ENCODE data around the gene SPDYE3.
"Not testable (repeated sequence)": the region's sequence is repeated elsewhere in the genome, so short reads cannot be mapped to it uniquely, and the experiment has no call there.

The SPDYE3 gene

DNA sequence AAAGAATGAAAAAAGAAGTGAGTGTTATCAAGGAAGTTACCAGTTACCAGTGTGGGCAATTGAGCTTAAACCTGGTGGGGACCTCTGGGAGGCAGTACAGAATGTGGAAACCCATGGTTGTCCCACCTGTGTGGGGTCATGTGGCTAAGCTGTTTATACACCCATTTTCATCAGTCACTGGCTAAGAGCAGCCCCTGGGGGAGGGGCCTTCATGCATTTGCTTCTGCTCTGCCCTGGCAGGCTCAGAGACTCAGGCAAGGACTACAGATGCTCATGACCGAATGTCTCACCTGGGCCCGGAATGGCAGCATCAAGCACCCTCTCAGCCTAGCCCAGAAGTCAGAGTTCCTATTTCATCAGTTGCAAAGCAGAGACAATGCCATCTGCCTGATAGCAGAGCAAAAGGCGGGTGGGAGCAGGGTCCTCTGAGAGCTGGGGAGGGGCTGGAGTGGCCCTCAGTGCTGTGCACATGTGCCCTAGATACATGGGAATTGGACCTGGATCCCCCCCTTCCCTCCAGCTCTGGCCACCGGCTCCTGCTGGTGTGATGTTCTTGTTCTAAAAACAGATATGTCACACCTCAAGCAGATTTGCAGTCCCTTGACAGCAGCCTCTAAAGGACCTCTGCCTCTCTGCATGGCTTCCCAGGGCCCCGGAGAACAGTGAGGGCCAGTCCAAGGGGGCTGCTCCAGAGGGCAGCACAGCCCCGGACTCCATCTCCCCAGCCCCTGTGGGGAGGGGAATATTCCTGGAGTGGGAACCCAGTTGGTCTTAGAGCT lies 20.1 kb upstream of the SPDYE3 start:
- DNase-seq (ENCODE audit: low spot score): not testable (repeated sequence)

DNA sequence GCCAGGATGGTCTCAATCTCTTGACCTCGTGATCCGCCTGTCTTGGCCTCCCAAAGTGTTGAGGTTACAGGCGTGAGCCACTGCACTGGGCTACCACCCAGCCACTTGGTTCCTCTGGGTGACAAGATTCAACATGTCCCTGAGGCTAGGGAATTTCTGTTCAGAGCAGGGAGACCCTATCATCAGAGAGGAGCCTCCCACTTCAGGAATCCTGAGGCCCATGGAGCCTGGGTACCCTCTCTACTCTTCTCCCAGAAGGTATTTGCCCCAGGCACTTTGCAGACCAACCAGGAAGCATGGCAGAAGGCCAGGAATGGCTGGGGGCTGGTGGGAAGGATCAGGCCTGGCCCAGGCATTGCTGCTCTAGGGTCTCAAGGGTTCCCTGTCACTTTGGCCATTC lies 19.2 kb upstream of the SPDYE3 start:
- DNase-seq (ENCODE audit: low spot score): not testable (repeated sequence)

DNA sequence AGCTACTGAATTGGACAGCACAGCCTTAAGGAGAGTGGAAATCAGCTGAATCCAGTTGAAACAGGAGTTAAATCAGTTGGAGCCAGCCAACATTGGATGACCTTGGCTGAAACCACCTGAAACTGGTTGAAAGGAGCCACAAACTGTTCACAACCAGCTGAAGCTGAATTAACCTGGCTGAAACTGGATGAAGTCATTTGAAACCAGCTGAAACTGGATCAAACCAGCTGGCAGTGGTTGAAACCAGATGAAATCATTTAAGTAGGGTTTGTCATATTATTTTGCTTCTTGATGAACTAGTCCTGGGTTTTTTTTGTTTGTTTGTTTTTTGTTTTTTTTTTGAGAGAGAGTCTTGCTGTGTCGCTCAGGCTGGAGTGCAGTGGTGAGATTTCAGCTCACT lies 15.3 kb upstream of the SPDYE3 start:
- not testable (repeated sequence) for DNase-seq (ENCODE audit: low spot score)

DNA sequence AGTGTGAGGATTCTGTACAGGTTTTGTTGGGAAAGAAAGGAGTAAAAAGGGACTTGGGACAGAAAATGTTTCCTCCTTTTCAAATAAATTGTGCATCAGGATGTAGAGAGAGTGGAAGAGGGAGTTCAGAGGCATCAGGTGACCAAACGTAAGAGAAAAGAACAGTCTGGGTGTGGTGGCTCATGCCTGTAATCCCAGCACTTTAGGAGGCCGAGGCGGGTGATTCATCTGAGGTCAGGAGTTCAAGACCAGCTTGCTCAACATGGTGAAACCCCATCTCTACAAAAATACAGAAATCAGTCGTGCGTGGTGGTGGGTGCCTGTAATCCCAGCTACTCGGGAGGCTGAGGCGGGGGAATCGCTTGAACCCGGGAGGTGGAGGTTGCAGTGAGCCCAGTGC lies 12.2 kb upstream of the SPDYE3 start:
- not testable (repeated sequence) for DNase-seq (ENCODE audit: low spot score)

DNA sequence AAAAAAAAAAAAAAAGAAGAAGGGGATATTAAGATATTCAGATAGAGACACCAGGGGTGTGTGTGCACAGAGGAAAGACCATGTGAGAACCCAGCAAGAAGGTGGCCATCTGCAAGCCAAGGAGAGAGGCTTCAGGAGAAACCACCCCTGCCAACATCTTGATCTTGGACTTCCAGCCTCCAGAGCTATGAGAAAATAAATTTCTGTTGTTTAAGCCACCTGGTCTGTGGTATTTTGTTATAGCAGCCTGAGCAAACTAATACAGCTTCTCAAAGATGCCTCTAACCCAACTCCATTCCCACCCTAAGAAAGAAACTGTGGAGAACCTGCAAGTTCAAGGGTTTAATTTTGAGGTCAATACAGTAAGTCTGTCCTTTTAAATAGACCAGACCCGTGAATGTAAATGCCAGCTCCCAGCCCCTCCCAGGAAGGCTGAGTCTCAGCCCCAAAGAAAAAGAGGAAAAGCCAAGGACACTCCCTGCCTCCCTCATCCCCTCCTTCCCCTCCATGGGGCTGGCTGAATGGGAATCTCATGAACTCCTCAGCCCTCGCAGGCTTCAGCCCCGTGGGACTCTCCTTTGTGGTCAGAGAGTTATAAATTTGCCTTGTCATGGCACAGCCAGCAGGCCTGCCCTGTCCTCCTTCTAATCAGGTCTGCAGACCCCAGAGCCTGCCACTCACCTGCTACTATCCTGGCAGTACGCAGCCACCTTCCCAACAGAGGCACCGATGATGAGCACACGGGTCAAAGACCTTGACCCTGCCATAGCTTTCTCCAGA lies 9.5 kb upstream of the SPDYE3 start:
- not testable (repeated sequence) for DNase-seq (ENCODE audit: low spot score)

DNA sequence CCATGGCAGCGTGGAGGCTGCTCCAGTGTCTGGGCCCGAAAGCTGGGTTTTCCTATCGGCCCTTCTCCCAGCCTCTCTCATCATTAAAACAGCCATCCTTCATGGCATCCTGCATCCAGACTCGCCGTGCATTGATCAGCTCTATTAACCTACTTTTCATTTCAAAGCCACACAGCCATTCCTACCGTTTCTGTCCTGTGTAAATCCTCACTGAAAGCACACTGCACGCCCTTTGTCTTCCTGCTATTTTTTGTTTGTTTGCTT lies 8.9 kb upstream of the SPDYE3 start:
- not testable (repeated sequence) for DNase-seq (ENCODE audit: low spot score)

DNA sequence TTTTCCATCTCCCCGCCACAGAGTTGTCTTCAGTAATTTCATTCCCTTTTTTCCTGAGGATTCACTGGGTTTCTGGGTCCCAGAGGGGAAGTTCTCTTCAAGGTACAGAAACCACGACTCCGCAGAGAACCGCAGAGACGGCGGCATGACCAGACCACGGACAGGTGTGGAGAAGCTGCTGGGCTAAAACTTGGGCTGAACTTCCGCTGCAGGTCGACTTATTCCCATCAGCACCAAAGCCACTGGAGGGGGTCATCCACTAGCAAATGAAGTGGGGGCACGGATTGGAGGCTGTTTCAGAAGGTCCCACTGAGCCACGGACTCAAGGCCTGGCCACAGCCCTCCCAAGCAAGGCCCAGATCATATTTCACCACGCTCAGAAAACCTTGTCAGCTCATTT lies 3.0 kb upstream of the SPDYE3 start:
- not testable (repeated sequence) for DNase-seq (ENCODE audit: low spot score)

DNA sequence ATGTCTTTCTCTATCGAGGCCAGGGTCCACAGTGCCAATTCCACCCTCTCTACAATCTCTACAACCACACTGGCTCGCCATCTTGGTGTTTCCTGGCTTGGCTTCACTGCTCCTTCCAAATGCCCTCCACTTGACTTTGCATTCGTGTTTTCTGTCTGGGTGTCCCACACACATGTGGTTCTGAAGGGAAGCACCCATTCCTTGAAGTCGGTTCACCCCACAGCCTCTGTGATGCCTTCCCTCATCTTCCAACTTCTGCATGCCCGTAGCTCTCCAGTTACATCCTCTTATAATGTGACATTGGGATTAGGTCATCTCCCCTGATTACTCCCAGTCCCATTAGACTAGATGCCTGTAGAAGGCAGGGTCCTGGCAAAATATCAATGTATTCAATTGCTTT lies 10.8 kb downstream of the SPDYE3 start:
- not testable (repeated sequence) for DNase-seq (ENCODE audit: low spot score)

DNA sequence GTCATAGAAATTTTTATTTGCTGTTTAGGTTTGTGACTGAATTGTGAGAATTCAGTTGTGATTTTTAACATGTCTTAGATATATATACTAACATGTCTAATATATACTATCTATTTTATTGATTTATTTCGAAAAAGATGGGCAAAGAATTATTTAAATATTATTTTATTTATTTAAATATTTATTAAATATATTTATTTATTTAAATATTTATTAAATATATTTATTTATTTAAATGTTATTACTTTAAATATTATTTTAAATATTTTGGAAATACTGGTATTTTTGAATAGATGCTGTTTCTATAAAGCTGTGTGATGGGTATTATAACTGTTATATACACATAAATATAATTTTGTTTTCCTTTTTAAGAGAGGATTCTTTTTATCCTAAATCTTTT lies 14.1 kb downstream of the SPDYE3 start:
- not testable (repeated sequence) for DNase-seq (ENCODE audit: low spot score)

DNA sequence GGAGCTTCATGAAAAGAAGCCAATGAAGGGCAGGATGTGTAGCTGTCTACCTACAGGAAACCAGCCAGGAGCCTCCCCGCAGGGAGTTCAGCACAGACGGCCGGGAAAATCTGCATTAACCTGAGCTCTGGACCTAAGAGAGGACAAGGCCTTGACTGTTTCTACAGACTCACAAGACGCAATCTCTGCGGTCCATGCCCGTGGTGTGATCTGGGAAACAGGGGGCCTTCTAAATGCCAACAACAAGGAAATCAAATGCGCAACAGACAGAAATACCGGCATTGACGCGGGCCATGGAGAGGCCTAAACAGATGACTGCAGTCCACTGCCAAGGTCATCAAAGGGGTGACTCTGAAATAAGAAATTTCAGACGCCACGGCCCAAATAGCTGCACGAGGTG lies 16.7 kb downstream of the SPDYE3 start:
- not testable (repeated sequence) for DNase-seq (ENCODE audit: low spot score)

DNA sequence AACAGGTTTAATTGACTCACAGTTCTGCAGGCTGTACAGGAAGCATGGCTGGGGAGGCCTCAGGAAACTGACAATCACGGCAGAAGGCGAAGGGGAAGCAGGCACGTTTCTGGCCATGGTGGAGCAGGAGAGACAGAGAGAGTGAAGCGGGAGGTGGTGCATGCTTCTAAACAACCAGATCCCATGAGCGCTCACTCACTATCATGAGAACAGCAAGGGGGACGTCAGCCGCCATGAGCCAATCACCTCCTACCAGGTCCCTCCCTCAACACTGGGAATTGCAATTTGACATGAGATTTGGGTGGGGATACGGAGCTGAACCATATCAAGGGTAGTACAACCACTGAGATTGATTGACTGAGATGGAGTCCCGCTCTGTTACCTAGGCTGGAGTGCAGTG lies 18.2 kb downstream of the SPDYE3 start:
- DNase-seq (ENCODE audit: low spot score): not testable (repeated sequence)

DNA sequence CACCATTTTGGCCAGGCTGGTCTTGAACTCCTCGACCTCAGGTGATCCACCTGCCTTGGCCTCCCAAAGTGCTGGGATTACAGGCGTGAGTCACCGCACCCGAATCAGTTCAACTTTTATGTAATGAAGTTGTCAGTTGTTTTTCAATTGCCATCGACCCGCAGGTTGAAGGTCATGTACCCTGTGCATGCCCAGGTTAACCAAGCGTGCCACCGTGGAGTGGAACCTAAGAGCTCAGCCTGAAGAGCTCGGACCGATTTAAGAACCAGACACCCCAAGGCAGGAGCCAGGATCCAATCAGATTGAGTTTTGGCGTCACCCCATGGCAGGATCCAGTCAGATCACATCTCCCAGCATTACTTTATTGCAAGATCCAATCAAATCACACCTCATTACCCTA lies 19.4 kb downstream of the SPDYE3 start:
- not testable (repeated sequence) for DNase-seq (ENCODE audit: low spot score)

DNA sequence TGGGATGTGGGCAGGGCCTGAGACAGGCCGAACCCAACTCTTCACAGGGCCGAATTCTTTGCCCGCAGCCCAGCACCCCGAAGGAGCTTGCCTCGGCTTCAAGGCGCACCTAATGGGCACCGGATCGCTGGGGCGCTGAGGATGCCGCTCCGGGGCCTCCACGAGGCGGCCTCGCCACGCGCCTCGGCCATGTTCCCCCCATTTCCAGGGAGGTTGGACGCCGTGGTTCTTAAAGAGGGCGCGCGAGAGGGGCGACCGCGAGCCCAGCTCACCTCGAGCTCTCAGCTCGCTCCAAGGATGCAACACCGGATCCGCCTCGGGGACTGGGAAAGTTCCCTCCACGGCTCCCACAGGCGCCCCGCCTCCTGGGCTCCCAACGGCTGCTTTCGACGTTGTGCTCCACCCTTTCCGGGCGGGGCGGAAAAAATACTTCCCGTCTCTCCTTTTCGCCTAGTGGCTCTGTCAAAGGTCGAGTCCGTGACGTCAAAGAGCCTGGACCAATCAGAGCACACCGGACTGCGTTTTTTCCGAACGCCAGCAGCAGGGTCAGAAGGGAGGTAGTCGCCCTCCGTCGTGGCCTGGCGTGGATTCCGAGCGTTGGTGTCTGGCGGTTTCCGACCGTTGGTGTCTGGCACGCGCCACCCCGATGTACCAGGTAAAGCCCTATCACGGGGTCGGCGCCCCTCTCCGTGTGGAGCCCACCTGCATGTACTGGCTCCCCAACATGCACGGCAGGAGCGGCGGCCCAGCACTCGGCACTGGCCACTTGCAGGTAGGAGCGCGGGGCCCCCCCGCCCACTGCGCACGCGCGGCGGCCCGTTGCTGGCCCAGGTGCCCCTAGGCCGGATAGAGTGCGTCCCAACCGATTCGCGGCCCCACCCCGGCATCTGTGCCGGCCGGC lies 28.3 kb downstream of the SPDYE3 start:
- DNase-seq (ENCODE audit: low spot score): peak; percentile 86

DNA sequence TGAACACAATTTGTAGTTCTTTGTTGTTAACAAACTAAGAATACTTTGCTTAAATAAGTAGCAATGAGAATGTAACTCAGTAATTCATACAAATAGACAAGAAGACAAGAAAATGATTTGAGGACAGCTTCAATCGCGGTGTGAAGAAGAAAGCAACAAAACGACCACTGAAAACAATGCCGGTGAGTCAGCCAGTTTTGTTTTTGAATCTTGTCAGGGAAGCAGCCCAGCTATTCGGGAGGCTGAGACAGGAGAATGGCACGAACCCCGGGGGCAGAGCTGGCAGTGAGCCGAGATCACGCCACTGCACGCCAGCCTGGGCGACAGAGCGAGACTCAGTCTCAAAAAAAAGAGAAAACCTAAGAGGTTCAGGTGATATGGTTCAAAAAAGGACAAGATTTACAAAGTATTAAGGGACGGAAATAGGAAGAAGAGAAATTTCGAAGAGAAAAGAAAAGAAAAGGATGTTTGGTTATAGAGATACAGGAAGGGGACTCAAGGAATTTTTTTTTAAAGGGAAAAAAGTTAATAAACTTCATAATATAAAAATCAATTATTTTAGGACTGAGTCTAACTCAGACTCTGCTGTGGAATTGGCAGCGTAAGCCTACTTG lies 30.7 kb downstream of the SPDYE3 start:
- DNase-seq (ENCODE audit: low spot score): not testable (repeated sequence)

DNA sequence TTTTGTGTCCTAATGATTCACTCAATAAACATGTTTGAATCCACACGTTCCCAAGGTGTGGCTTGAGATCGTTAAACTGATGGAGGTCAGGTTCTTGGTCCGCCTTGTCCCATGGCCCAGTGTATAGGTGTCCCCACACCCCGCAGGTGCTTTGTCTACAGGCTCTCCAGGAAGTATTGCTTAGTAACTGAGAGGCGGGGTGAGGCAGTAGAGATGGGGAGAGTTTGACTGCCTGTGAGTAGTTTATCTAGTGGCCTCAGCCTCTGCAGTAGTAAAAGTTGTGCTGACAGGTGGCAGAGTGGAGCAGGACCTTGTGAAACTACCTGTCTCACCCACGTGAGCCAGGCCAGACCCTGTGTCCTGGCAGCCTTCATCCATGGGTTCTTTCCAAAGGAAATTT lies 33.8 kb downstream of the SPDYE3 start:
- peak; percentile 25 for DNase-seq (ENCODE audit: low spot score)

DNA sequence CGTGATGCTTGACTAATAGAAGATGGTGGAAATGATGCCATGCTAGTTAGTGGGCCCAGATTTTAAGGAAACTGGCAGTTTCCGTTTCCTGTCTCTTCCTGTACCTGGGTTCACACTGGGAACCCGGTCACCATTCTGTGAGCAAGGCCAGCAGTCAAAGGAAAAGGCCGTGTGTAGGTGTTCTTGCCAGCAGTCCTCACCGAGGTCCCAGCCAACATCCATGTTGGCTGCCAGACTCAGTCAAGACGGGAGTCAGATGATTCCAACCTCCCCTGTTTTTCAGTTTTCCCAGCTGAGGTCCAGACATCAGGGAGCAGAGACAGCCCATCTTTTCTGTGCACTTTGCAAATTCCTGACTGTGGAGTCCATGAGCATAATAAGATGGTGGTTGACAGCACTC lies 35.3 kb downstream of the SPDYE3 start:
- DNase-seq (ENCODE audit: low spot score): no peak

DNA sequence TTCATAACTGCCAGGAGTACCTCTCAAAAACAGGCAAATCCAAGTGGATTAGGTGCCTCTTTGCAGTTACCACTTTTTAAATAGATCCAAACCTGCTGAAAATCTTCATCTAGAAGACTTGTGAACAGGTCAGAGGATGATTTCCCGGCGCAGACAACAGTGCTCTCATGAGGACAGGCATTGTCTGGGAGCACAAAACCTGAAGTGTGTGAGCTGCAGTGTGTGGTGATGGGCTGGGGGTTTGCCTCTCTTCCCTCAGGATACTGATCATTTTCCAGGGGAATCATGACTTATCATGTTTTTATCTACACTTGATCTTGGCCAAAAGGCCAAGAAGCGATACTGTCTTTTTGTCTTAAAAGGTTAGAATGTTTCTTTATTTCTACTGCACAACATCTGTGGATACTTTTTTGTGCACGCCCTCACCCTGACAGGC lies 36.6 kb downstream of the SPDYE3 start:
- DNase-seq (ENCODE audit: low spot score): not testable (repeated sequence)

DNA sequence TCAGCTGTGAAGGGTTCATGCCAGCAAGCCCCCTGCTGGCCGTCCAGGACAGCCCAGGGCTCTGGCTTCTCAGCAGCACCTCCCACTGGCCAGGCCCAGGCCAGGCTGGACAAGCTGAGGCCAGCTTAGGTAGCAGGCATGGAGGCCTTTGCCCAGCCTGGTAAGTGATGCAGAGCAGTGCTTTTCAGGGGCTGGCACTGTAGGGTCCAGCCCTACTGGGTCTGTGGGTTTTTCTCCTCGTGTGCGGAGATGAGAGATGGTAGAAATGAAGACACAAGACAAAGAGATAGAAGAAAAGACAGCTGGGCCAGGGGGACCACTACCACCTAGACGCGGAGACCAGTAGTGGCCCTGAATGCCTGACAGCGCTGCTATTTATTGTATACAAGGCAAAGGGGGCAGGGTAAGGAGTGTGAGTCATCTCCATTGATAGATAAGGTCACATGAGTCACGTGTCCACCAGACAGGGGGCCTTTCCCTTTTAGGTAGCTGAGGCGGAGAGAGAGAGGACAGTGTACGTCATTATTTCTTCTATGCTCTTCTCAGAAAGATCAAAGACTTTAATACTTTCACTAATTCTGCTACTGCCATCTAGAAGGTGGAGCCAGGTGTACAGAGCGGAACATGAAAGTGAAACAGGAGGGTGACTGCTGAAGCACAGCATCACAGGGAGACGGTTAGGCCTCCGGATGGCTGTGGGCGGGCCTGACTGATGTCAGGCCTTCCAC lies 37.2 kb downstream of the SPDYE3 start:
- peak; percentile 90 for DNase-seq (ENCODE audit: low spot score)

DNA sequence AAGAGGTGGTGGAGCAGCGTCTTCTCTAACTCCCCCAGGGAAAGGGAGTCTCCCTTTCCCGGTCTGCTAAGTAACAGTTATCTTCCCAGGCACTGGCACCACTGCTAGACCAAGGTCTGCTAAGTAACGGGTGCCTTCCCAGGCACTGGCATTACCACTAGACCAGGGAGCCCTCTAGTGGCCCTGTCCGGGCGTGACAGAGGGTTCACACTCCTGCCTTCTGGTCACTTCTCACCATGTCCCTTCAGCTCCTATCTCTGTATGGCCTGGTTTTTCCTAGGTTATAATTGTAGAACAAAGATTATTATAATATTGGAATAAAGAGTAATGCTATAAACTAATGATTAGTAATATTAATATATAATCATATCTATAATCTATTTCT lies 37.8 kb downstream of the SPDYE3 start:
- DNase-seq (ENCODE audit: low spot score): peak; percentile 67

DNA sequence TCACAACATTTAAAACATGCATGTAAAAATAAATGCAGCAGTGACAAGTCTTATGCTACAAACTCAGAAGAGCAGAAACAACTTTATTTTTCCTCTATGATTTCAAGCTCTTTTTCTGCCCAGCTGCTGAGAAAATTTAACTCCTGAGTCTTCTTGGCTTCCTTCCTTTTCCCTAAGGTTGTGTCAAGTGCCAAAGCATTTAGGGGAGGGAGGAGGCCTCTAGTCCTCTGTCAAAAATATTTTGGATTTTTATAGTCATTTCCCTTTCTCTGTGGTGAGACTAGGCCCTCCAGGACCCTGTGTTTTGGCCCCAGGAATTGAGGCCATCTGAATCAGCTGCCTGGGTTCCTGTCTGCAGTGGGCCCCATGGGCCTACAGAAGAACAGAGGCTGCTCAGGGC lies 39.4 kb downstream of the SPDYE3 start:
- DNase-seq (ENCODE audit: low spot score): no peak

DNA sequence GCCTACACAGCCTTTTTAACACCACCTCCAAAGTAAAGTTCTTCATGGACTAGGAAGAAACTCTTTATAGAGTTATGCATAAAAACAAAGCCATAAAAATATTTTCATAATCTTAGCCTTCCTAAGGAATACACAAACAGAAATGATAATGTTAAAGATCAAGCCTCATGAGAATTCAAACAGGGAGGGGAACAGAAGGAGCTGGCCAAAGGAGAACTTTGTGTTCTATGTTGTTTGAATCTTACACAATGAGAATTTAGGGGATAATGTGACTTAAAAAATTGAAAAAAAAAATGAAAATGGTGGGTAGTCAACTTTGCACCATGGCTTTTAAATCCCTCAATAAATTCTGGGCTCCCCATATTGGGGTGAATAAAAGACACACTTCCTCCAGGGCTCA lies 41.3 kb downstream of the SPDYE3 start:
- DNase-seq (ENCODE audit: low spot score): no peak
